Thyroid gland (tissue), 4 donors: ENCODE data around the gene ADAMTS4. TPM values are rescaled to one million over a fixed set of nuclear protein-coding genes. Genes with fewer than 3 reads are reported as not detected.
A peak's percentile ranks its signal among the peaks of the same experiment; 100 is the strongest.

Source experiments
- DNase-seq, 2 donors: peaks; one replicate each; pipeline ENCODE4 v3.0.0-alpha.2; 2019
- H3K27ac ChIP-seq, 3 donors: fragments of 200-600 bp; sonication (generic); 1 replicate in 2 of 3; 2 replicates in 1 of 3; pipeline ENCODE4 v1.5.1; 2016 to 2019; ENCODE audit warnings: mild to moderate bottlenecking in 1 of 3, moderate library complexity in 1 of 3
- H3K27me3 ChIP-seq: fragments of 200-600 bp; sonication (generic); one replicate; pipeline ENCODE4 v1.5.1; 2019
- H3K36me3 ChIP-seq, 2 donors: fragments of 200-600 bp; sonication (generic); one replicate each; pipeline ENCODE4 v1.5.1; 2016 to 2019
- H3K4me1 ChIP-seq, 2 donors: fragments of 200-600 bp; sonication (generic); one replicate each; pipeline ENCODE4 v1.5.1; 2017 to 2019
- H3K4me3 ChIP-seq, 3 donors: fragments of 200-600 bp; sonication (generic); replicated peaks in 1 of 3; 1 replicate in 2 of 3; 2 replicates in 1 of 3; pipeline ENCODE4 v1.5.1; 2016; ENCODE audit warnings: mild to moderate bottlenecking in 1 of 3
- H3K9me3 ChIP-seq: fragments of 200-600 bp; sonication (generic); one replicate; pipeline ENCODE4 v1.5.1; 2017
- POLR2A ChIP-seq, 2 donors: fragments of 450-650 bp; IDR thresholded peaks; one replicate each; pipeline ENCODE4 v1.6.1; 2017; ENCODE audit warnings: antibody characterized with exemption in 2 of 2, mild to moderate bottlenecking in 2 of 2, moderate library complexity in 1 of 2
- WGBS, 2 donors: methylation state at CpG; one replicate each; pipeline ENCODE4 v1.1.5; 2017; 5-methylcytosine and 5-hydroxymethylcytosine counted together
- intact Hi-C: fragments of 100-400 bp; cut with DNase I; formaldehyde crosslinking; loops from one replicate; pipeline ENCODE4 v1.15.1; 2023
- total RNA-seq, 4 donors: library from RNA; depleted of rRNA; stranded (reverse); fragments of >200 nt; gene quantifications; one replicate each; pipeline ENCODE4 v1.2.3, GENCODE V29; 2016
- TF ChIP-seq, protein P1 (sequence below), 6 experiments: fragments of 200-600 bp in 3 of 6; fragments of 450-650 bp in 3 of 6; sonication (generic) in 3 of 6; IDR thresholded peaks; one replicate each; pipeline ENCODE4 v1.5.1; 2016 to 2019; ENCODE audit warnings: antibody characterized with exemption in 6 of 6, mild to moderate bottlenecking in 2 of 6, inconsistent platforms in 1 of 6, moderate library complexity in 1 of 6

Gene ADAMTS4
- total RNA-seq, 4 donors from 2014 or later = 4.6 to 24.4 (median 9.4) TPM

DNA sequence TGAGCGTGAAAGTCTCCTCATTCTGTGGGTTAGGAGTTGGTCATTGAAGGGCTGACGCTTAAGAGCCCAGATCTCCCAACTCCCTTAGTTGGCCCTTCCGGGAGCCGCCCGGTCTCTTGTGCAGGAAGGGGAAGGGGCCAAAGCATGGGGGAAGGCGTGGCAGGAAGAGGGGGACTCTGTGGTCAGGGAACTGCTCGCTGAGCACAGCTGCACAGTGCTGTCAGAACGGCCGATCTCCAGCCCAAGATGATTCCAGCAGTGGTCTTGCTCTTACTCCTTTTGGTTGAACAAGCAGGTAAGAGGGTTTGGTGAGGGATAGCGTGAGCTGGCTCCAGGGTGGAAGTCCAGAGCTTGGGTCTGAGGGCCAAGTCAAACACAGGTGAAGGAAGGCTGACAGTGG, 16.2 kb upstream of the ADAMTS4 start, which contains the start of gene FCER1G:
FCER1G (plus strand) TSS at position 220 of the 400 bp plus-strand sequence; CDS start at position 247, 27 bp downstream.
- peak within 1 kb of the TSS in 1 of 3 donors; percentile 52 for H3K27ac ChIP-seq
- no peaks in the 10 kb centered on the region for H3K4me1 ChIP-seq
- H3K27me3 ChIP-seq = no peaks in the 10 kb centered on the region
- intact Hi-C loops = no loop called here
- WGBS, 2 donors = 75 to 83% methylated on average over 10 of the region's 10 CpGs
- TF ChIP-seq POLR2A (IDR thresholded peaks at IDR 0.05) = peak in 1 of 2 donors; percentile 18
- TF ChIP-seq, protein P1, sequence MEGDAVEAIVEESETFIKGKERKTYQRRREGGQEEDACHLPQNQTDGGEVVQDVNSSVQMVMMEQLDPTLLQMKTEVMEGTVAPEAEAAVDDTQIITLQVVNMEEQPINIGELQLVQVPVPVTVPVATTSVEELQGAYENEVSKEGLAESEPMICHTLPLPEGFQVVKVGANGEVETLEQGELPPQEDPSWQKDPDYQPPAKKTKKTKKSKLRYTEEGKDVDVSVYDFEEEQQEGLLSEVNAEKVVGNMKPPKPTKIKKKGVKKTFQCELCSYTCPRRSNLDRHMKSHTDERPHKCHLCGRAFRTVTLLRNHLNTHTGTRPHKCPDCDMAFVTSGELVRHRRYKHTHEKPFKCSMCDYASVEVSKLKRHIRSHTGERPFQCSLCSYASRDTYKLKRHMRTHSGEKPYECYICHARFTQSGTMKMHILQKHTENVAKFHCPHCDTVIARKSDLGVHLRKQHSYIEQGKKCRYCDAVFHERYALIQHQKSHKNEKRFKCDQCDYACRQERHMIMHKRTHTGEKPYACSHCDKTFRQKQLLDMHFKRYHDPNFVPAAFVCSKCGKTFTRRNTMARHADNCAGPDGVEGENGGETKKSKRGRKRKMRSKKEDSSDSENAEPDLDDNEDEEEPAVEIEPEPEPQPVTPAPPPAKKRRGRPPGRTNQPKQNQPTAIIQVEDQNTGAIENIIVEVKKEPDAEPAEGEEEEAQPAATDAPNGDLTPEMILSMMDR (IDR thresholded peaks at IDR 0.05) = no peak
- H3K36me3 ChIP-seq = peaks cover 45 to 50% of the 10 kb centered on the region in 2 donors
- no peak within 1 kb of the TSS for H3K4me3 ChIP-seq
- H3K9me3 ChIP-seq = no peaks in the 10 kb centered on the region
- no peak for DNase-seq

DNA sequence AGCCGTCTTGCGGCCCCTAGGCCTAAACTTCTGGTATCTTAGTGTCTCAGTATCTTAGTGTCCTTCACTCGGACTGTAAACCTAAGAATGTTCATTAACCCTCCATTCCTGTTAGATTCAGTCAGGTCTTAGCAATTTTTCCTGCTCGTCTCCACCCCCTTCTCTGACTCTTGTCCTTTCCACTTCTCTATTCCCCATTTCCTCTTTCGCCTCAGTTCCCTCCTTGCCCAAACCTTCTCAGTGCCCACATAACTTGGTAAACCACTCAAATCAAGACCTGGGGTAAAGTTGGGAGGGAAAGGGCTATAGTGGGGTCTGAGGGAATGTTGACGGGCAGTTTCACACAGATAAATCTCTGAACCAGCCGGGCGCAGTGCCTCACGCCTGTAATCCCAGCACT, 15.5 kb upstream of the ADAMTS4 start:
- WGBS, 2 donors = 89 to 94% methylated on average over 9 of the region's 9 CpGs
- H3K36me3 ChIP-seq = peaks cover 46 to 57% of the 10 kb centered on the region in 2 donors

DNA sequence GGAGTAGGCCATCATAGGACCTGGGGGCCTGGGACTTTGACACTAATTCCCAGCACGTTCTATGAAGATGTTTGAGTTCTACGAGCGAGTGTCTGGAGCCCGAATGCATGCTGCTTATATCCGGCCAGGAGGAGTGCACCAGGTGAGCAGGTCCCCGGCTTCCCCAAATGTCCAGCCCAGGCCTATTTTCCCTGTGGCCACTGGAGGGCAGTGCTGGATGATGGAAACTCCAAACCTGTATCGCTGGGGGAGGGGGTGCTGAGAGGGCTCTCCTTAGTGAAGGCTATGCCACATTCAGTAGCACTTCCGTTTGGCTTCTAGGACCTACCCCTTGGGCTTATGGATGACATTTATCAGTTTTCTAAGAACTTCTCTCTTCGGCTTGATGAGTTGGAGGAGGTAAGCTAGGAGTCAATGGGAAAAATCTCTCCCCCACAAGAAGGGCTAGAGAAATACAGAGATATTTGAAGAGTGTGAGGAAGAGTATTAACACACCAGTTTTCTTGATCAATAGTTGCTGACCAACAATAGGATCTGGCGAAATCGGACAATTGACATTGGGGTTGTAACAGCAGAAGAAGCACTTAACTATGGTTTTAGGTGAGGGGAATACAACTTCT, 11.0 kb upstream of the ADAMTS4 start:
- Histone ChIP-seq H3K36me3 (peaks cover 71 to 73% of the 10 kb centered on the region in 2 donors), H3K27ac (no peak overlapping the region), H3K9me3 (no peaks in the 10 kb centered on the region), H3K27me3 (no peaks in the 10 kb centered on the region), H3K4me1 (peaks cover 0 to 5% of the 10 kb centered on the region in 2 donors), H3K4me3 (no peak overlapping the region)
- 35 to 45% methylated on average over 11 of the region's 11 CpGs for WGBS, 2 donors
- DNase-seq = peak; percentile 84
- TF ChIP-seq, protein P1 (IDR thresholded peaks at IDR 0.05) = peak; percentile 77 to 90 (median 86)
- TF ChIP-seq POLR2A (IDR thresholded peaks at IDR 0.05) = no peak
- intact Hi-C loops = no loop called here

More for the DNA sequence above, 15.5 kb upstream of the ADAMTS4 start:
- DNase-seq = no peak
- Histone ChIP-seq H3K4me3 (no peak overlapping the region), H3K9me3 (no peaks in the 10 kb centered on the region), H3K27me3 (no peaks in the 10 kb centered on the region), H3K27ac (no peak overlapping the region), H3K4me1 (no peaks in the 10 kb centered on the region)
- TF ChIP-seq POLR2A (IDR thresholded peaks at IDR 0.05) = no peak
- TF ChIP-seq, protein P1 (IDR thresholded peaks at IDR 0.05) = no peak
- intact Hi-C loops = no loop called here

DNA sequence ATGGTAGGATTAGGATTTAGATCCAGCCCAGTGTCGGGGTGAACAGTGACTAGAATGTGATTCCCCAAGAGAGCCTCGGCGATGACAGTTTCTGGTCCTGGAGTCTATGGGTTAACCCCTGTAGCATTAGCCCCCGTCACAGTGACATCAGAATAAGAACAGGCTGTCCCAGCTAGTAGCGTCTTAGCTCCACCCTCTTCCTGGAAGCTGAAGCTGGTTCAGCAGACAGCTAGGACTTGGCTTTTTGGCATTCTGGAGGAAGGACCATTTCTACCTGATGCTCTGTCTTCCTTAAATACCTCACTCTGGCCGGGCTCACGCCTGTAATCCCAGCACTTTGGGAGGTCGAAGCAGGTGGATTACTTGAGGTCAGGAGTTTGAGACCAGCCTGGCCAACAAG, 8.3 kb upstream of the ADAMTS4 start:
- H3K27me3 ChIP-seq = no peaks in the 10 kb centered on the region
- 77% methylated on average over 8 of the region's 8 CpGs for WGBS, 2 donors
- no peak overlapping the region for H3K4me3 ChIP-seq
- peaks cover 11 to 24% of the 10 kb centered on the region in 2 donors for H3K4me1 ChIP-seq
- no peak for DNase-seq
- peak overlapping the region; percentile 58 to 74 (median 67) for H3K27ac ChIP-seq
- TF ChIP-seq, protein P1 (IDR thresholded peaks at IDR 0.05) = no peak
- TF ChIP-seq POLR2A (IDR thresholded peaks at IDR 0.05) = peak in 1 of 2 donors; percentile 28
- H3K9me3 ChIP-seq = no peaks in the 10 kb centered on the region
- peaks cover 46 to 58% of the 10 kb centered on the region in 2 donors for H3K36me3 ChIP-seq
- intact Hi-C loops = no loop called here

DNA sequence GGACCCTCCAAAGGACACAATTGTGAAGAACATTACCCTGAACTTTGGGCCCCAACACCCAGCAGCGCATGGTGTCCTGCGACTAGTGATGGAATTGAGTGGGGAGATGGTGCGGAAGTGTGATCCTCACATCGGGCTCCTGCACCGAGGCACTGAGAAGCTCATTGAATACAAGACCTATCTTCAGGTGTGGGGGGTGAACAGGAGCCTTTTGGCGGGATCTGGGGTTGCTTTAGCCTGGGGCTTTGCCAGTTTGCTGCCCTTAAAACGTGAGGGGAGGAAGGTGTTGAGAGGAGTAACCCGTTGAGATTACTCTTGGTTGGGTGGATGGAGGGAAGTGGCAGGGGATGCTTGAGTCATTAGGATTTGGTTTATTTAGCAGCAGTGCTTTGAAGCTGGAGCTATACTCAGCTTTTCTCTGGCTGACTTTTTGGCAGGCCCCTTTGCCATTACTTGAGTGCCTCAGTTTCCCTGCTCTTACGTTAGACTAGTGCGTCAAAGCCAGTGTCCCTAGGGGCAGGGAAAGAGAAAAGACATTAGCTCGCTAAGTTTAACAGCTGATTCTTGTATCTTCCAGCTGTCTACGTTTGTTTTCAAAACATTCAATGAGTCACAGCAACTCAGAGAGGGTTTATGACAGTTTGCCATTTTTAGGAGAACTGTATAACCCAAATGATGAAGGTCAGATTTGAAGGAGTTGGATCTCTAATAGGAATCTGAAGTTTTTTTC, 7.7 kb upstream of the ADAMTS4 start:
- H3K9me3 ChIP-seq = no peaks in the 10 kb centered on the region
- H3K4me1 ChIP-seq = peaks cover 11 to 28% of the 10 kb centered on the region in 2 donors
- no peak overlapping the region for H3K4me3 ChIP-seq
- DNase-seq = no peak
- no peaks in the 10 kb centered on the region for H3K27me3 ChIP-seq
- intact Hi-C loops = no loop called here
- TF ChIP-seq, protein P1 (IDR thresholded peaks at IDR 0.05) = no peak
- no peak for TF ChIP-seq POLR2A (IDR thresholded peaks at IDR 0.05)
- peaks cover 40 to 52% of the 10 kb centered on the region in 2 donors for H3K36me3 ChIP-seq
- WGBS, 2 donors = 84 to 86% methylated on average over 12 of the region's 12 CpGs
- peak overlapping the region; percentile 26 to 74 (median 67) for H3K27ac ChIP-seq
